NCI-H446 (cell line): ENCODE data around the gene ZMYND11.

ENCODE experiments used
- DNase-seq, 2 experiments: peaks; one replicate each; lab custom pipeline; 2025; lab: John Stamatoyannopoulos, UW

Gene ZMYND11

DNA sequence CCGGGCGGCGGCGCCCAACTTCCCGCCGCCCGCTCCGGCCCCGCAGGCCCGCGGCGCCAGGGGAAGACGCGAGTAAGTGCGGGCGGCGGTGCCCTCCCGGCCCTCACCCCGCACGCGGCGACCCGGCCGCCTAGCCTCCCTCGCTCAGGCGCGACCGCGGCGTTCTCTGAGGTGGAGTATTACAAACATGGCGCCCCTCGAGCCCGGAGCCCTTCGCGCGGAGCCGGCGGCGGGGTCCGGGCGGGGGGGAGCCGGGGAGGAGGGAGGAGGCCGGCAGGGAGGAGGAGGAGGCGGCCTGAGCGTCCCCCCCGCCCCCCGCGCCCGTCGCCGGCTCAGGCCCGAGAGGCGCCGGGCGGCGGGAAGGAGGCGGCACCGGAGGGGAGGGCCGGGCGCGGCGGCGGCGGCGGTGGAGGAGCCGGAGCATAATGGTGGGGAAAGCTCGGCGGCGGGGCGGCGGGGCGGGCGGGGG lies at the start of gene ZMYND11:
TSS of gene ZMYND11 (plus strand) at position 324 of the 469 bp plus-strand sequence. CDS start 44,558 bp downstream, outside the sequence.
- DNase-seq: peak in 1 of 2 experiments; percentile 68

DNA sequence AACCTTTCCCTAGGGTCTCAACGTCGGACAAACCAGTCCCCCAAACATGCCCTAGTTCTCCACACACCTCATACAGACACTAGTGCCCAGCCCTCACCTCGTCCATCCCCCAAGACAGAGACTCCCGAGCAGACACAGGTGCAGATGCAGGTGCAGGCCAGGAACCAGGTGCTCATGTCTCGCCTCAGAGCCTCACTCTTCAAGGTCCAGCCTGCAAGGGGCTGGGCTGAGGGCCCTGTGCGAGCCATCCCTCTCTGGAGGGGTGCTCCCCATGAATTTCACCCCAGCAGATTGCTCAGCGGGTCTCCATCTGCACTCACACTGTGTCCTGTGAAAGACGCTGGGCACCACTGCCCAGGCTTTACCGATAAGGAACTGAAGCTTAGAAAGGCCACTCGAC lies 49.2 kb upstream of the ZMYND11 start:
- DNase-seq: no peak

DNA sequence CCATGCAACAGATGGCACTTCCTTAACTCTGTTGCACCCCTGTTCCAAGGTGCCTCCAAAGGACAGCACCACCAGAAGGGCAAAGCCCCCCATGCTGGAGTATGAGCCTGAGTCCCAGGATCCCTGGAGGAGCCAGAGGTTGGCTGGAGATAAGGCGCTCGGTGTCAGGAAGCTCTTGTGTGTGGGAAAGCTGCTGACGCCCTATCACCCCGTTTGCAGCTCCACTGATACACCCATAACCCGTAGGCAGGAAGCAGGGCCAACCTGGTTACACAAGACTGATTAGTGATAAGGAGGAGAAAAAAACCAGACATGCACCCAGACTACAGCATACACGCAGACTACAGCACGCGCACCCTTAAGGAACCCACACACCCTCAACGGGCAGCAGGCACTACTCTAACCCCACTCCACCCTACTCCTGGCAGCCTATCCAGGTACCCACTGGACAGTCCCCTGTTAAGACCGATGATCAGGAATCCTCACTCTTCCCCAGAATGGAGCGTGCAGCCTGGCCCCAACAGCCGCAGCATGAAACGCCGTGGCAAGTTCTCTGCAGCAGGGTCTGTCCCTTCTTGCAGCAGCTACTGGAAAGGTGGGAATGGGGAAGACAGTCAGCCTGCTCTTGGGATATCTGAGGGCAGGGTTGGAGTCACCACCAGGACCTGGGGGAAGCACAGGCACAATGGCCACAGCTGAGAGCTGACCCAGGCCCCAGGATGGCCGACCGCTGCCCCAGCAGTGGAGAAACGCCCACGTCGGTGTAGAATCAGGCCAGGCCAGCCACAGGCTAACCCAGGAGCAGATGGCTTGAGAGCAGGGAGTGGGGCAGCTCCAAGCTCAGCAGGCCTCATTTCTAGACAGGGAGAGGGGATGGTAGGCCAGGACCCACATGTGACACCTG lies 47.8 kb upstream of the ZMYND11 start:
- no peak for DNase-seq

DNA sequence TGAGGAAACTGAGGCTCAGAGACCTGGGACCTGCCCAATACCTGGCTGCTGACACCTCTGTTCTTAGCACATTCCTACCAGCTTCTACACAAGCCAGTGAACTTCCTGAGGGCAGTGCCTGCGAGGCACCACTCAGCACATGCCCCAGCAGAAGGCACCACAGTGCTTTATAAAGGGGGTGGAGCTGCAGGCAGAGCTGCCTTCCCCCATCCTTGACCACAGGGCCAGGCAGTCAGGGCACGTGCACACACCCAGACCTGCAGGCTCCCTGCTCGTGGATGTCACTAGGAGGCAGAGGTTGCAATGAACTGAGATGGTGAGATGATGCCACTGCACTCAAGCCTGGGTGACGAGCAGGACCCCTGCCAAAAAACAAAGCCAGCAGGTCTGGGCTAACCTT lies 47.0 kb upstream of the ZMYND11 start:
- no peak for DNase-seq

DNA sequence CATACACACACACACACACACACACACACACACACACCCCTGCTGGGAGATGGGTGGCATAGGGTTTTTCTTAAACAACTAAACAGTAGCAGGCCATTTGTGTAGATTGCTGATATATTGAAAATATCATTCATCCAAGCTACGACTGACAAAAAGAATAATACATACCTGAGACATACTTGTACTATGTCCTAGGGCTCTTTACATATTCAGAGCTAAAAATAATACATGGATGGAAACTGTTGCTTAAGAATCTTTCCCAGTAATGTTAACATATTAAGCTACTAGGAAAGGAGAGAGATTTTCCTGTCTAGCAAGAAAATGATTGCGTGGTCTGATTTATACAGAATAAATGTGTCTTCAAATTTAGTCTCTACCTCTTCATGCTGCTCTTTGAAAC lies 46.0 kb upstream of the ZMYND11 start:
- DNase-seq: no peak

DNA sequence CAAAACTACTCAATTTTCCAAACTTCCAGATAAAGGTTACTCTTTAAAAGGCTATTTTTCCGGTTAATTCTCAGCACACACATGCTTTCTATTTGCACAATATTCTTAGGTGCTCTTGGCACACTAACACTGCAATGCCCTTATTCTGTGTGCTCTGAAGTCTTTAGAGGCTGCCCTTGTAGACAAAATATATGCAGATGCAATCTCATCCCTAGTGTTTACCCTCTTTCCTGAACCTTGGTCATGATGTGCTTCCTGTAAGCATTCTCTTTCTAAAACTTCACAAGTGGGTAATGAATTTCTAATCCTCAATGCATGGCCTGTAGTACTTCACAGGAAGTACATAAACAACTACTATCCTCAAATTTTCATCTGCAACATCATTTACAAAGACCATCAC lies 45.1 kb upstream of the ZMYND11 start:
- no peak for DNase-seq

DNA sequence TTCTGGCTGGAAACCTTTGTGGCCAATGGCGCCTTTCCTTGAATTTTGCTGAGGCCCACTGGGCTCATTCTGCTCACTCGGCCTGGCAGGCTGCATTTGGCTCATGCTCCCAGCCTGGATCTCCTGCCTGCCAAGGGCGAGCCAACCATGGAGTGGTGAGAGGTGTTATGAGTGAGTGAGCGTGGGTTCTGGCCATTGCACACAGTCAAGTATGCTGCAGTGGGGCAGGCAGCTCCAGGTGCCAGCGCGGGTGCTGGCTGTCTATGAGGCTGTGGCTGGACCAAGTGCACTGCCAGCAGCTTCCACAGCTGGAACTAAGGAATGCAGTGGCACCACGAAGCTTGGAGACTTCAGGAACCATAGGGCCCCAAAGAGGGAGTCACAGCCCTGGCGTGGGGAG lies 43.9 kb upstream of the ZMYND11 start:
- no peak for DNase-seq

DNA sequence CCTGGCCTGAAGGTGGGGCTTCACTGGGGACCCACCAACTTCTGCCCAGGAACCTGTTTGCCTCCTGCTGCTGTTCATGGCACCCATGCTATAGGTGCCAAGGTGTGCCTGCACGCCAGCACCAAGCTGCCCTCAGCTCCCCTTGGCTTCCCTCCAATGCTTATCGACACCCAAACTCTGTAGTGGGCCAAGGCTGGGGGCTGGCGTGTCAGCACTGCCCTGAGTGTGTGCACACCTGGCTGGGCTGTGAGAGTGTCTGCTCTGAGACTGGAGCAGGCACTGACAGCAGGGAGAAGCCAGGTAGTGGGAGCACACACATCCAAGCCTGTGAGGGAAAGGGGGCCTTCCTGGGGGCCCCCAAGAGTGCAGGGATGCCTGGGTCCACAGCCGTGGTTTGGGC lies 43.1 kb upstream of the ZMYND11 start:
- DNase-seq: no peak

DNA sequence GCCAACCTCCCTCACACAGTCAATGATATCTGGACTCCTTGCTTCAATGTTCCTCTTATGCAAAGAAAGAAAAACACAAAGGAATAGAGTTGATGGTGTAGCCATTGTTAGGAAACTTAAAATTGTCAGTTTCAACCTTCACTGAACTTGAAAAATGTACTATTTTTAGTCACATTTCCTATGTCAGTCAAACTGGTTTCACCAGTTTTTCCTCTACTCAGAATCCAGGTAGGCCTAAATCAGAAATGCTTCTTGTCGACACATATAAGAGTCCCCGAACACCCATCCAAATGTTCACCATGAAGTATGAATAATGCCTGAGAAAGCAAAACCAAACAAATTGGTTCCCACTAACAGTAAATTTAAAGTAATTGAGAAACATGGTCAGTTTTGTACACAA lies 42.4 kb upstream of the ZMYND11 start:
- DNase-seq: no peak

DNA sequence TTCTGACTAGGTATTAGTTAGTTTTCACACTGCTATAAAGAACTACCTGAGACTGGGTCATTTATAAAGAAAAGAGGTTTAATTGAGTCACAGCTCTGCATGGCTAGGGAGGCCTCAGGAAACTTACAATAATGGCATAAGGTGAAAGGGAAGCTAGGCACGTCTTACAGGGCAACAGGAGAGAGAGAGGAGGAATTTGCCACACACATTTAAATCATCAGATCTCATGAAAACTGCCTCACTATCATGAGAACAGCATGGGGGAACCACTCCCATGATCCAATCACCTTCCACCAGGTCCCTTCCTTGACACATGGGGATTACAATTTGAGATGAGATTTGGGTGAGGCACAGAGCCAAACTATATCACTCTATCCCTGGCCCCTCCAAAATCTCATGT lies 40.6 kb upstream of the ZMYND11 start:
- DNase-seq: no peak

DNA sequence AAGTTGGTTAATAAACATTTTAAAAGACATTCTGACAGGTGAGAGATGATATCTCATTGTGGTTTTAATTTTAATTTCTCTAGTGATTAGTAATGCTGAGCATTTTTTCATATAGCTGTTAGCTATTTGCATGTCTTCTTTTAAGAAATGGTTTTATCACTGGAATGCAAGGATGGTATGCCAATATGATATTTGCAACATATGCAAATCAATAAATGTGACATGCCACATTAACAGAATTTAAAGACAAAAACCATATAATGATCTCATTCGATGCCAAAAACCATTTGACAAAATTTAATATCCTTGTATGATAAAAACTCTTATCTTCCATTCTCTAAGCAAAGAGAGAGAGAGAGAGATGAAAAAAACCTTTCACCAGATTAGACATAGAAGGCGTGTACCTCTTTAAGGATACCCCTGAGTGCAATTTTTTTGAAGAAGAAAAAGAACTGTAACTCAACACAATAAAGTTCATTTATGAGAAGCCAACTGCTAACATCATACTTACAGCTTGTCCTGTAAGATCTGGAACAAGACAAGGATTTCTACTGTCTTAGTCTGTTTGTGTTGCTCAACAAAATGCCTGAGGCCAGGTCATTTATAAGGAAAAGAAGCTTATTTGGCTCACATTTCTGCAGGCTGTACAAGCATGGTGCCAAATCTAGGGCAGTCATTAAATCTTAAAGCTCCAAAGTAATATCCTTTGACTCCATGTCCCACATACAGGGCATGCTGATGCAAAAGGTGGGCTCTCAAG lies 39.7 kb upstream of the ZMYND11 start:
- no peak for DNase-seq

DNA sequence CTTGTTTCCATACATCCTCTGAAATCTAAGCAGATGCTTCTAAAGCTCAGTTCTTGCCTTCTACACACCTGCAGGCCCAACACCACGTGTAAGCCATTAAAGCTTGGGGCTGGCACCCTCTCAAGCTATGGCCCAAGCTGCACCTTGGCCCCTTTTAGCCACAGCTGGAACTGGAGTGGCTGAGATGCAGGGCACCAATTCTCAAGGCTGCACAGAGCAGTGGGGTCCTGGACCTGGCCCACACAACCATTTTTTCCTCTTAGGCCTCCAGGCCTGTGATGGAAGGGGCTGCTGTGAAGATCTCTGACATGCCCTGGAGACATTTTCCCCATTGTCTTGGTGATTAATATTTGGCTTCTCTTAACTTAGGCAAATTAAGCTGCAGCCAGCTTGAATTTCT lies 38.8 kb upstream of the ZMYND11 start:
- DNase-seq: no peak

DNA sequence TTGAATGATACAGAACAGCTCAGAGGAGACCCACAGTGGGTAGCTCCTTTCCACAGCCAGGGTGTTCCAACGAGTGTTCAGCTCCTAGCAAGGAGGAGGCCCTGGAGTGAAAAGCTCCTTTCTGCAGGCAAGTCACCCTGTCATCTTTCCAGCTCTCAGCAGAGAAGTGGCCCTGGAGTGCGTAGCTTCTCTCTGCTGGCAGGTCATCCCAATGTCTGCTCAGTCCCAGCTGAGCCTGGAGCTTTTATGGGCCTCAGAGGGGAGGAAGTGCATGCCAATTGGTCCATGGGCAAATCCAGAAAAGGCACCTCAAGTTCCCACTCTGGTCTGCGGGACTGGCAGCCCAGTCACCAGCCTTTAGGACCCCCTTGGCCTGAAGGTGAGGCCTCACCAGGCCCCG lies 30.8 kb upstream of the ZMYND11 start:
- no peak for DNase-seq

DNA sequence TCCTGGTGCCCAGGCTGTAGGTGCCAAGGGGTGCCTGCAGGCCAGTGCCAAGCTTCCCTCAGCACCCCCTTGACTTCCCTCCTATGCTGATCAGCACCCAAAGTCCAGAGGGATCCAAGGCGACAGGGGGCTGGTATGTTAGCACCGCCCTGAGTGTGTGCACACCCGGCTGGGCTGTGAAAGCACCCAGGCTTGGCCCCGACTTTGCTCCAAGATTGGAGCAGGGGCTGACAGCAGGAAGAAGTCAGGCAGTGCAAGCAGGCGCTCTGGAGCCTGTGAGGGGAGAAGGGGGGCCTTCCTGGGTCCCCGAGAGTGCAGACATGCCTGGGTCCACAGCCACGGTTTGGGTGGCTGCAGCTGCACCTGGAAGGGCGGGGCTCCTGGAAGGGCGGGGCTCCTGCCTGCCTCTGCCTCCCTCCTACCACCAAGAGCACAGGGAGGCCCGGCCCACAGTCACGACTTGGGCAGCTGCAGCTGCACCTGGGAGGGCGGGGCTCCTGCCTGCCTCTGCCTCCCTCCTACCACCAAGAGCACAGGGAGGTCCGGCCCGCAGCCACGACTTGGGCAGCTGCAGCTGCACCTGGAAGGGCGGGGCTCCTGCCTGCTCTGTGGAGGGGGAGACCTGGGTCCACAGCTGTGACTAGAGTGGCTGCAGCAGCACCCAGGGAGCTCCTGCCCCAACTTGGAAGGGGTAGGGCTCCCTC lies 30.2 kb upstream of the ZMYND11 start:
- DNase-seq: no peak

DNA sequence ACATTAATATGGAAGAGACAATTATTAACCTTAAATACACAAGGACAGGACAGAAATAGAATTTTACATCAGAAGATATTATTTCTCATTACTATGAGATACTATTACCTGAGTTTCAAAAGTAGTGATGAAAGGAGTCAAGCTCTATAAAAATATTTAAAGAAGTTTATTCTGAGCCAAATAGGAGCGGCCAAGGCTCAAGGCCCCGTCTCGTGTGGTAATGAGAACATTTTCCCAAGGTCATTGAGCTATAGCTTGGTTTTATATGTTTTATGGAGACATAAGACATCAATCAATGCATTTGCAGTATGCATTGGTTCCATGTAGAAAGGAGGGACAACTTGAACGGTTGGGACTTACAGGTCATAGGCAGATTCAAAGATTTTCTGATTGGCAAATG lies 29.4 kb upstream of the ZMYND11 start:
- DNase-seq: no peak

DNA sequence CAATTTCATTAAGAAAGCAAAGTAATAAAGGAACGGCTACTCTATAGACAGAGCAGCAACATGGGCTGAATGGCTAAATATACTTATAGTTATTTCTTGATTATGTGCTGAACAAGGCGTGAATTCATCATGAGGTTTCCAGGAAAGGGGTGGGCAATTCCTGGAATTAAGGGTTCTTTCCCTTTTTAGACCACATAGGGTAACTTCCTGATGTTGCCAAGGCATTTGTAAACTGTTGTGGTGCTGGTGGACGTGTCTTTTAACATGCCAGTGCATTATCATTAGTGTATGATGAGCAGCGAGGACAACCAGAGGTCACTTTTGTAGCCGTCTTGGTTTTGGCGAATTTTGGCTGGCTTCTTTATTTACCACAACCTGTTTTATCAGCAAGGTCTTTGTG lies 28.5 kb upstream of the ZMYND11 start:
- no peak for DNase-seq

DNA sequence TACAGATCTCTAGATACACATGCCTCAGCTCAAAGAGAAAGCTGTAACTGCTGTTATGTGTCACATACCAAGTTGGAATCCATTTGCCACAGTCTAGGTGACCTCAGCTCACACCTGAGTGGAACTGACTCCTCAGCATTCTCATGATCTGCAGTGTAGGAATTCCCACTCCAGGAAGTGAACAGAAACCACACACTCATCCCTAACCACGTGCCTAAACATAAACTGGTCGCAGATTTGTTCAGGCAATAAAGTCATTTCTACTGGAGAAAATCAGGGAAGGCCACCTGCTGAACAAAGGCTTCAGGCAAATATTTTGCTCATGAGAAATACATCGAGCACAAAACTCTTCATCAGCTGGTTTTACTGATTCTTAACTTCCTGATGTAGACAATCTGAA lies 23.0 kb upstream of the ZMYND11 start:
- no peak for DNase-seq

DNA sequence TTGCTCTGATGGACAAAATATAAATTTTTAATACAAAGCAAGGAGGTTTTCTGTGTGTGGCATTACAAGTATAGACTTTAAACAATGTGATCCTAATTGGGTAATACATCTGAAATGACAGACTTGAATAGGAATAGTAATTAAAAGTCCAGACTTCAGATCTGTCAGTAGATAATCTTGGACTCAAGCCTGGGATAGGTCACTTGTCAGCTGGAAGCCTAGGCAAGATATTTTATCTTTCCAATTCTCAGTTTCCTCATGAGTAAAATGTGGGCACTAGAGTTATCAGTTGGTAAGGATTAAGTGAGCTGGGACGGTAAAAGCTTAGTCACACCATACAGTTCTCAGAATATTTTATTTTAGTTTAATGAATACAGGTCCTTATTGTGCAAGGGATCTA lies 10.4 kb upstream of the ZMYND11 start:
- DNase-seq: no peak

DNA sequence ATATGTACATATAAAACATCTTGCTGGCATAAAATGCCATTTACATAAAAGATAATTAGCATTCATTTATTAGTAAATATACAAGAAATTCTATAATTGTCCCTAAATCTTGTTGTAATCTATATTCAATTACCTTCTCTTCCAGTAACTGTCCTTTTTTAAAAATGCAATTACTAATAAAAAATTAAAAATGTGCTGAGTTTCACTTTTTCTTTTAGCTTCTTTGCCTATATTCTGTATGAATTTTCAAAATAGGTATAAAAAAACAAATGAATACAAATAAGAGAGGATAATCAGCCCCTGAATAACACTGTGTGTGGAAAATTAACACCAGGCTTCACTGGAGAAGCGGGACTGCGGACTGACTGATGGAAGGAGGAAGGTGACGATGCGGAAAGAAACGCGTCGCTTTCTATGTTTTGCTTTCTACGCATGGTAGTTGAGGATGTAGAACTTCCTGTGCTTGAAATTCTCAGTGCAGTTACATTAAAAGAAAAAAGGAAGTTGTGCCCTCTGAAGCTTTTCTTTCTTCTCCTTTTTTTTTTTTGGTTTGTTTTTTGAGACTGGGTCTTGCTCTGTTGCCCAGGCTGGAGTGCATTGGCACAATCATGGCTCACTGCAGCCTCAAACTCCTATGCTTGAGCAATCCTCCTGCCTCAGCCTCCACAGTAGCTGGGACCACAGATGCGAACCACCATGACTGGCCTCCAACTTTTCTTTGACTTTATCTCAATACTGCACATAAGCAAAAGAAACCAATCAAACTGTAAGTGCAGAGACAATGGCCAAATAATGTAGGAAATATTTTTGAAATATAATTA lies 7.4 kb upstream of the ZMYND11 start:
- no peak for DNase-seq

DNA sequence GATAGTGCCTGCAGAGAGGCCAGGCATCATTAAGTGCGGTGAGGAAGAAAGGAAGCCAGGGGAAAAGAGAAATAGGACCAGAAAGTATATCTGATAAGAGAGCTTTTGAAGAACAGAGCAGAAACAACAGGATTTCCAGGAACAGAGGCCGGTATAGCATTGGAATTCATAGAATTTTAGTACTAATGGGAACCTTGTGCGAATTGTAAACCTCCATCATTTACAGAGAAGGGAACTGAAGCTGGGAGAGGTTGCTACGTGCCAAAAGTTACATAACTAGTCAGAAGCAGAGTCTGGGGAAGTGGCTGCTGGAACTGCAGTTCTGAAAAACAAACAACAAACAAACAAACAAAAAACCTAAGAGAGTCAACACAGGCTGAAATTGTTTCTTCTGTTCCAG lies 5.4 kb upstream of the ZMYND11 start:
- no peak for DNase-seq
